ENCODE data around the gene PLPP6.
A peak's percentile ranks its signal among the peaks of the same experiment; 100 is the strongest.

The PLPP6 gene

DNA sequence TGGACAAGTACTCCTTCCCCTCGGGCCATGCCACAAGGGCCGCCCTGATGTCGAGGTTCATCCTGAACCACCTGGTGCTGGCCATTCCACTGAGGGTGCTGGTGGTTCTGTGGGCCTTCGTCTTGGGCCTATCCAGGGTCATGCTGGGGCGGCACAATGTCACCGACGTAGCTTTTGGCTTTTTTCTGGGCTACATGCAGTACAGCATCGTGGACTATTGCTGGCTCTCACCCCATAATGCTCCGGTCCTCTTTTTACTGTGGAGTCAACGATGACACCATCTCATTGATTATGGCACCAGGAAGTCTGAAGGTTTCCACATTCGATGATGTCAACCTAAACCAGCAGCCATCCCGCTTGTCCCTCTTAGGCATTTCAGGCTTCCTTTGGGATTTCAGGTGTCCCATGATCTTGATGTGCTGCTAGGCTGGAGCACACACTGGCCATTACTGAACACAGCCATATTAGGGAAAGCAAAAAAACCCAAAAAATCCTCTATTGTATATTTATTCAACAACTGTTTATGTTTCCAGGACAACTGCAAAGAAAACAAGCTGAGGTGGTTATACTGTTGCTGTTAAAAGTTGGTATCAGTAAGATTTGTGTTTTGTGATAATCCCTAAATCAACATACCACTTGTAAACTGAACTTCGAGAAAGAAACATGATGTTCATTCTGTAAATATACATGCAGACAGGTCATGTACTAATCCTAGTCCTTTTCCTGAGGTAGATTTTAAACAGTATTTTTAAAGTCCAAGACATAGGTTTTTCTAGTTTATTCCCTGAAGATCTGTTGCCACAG, 1.1 kb downstream of the PLPP6 start:
- no peak for DNase-seq

DNA sequence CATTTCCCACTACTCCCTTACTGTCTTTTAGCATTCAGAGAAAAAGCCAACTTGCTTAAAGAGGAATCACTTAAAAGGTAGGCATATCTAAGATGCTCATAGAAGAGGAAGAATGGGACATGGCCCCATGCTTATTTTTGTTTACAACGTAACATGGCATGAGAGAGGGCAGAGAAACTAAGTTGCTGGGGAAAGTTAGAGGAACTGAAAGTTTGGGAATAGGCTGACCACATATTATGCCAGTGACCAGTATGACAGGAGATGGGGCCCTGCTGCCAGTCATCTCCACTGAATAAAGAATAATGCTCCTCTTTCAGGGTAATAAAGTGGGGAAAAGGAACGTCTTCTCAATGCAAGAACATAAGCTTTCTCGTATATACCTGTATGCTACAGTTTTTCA, 1.9 kb downstream of the PLPP6 start:
- no peak for DNase-seq

DNA sequence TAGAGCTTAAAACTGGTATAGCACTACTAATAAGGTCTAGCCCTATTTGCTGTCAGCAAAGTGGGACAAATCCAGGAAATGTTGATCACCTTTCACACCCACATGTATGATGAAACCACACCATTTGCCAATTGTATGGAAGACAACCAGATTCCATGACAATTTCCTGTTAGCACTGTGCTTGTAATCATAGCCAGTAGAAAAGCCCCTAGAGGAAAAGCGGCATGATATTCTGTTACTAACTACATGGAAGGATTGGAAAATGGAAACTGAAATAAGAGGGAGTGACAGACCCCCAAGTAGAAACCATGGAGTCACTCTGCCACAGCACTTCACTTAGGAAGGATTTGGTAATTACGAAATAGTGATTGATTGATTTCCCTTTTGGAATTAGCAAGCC, 3.3 kb downstream of the PLPP6 start:
- DNase-seq, result no peak

DNA sequence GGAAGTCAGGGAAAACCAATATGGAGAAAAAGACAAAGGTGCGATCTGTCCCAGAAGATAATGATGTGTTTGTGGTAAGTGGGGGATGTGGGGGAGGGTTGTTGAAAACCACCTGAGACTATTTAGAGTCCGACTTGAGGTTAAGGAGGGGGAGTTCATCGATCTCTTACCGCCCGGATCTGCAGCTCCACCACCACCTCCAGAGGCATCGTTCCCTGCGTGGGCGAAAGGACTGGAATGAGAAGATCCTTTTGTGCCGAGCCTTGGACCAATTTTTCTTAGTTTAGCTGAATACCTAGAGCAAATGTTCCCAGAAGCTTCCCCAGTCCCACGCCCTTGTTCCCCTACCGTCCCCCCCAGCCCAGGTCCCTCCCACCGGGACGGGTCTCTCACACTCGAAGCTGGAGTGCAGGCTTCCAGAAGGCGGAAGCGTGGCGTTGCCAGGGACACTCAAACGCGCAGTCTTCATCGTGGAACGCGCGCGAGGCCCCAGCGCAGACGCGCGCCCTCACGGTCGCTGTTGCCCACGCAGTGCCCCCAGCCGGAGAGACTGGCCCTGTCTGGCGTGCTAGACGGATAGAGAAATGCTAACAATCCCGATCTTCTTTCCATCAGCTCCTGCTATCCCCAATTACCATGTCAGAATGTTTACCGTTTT, 4.1 kb downstream of the PLPP6 start, which contains the start of gene SPATA6L:
Gene SPATA6L, minus strand, starts transcription at position 439 of the 658 bp plus-strand sequence. Its CDS starts 230 bp downstream, at position 209.
- DNase-seq, result peak; percentile 39

DNA sequence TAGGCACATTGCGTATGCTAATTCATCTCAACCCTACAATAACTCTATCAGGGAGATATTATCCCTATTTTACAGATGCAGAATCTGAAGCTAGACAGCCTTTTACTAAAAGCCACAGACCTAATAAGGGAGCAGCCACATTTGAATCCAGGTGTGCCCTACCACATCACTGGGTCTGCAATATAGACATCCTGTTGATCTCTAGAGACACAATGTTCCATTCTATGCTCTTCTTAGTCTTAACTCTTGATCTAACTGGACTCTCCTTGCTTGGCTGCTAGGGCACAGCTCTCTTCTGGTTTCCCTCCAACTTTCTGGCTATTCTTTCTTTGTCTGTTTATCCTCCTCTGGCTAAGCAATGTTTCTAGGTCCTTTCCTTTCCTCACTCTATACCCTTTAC, 5.6 kb downstream of the PLPP6 start:
- DNase-seq, result no peak

DNA sequence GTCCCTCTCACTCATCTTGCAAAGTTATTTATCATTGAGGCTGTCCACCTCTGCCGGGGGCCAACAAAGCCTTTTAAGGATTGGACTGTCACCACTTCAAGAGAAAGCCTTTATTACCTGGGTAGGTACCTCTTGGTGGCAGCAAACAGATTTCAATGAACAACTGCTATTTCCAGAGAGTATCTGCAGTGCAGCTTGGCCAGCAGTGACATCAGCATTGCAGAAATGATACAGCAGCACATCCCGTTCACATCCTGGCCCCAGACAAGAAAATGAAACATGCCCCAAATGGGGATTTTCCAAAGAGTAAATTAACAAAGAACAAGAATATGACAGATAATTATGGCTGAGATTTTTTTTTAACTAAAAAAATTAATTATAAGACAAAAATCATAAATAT, 6.5 kb downstream of the PLPP6 start:
- DNase-seq, result no peak

DNA sequence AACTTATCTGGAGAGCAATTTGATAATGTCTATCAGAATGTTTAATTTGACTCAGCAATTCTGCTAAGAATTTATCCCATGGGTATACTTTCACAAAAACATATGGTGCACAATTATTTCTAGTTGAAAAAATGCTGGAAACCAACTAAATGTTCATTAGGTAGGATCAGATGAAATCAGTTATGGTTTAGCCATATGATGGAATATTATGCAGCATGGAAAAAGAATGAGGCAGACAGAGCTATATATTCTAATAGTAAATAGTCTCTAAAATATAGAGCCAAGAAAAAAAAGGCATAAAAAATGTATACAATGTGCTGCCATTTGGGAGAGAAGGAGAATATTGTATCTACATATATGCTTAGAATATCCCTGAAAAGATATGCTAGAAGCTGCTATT, 7.8 kb downstream of the PLPP6 start:
- DNase-seq, result no peak

DNA sequence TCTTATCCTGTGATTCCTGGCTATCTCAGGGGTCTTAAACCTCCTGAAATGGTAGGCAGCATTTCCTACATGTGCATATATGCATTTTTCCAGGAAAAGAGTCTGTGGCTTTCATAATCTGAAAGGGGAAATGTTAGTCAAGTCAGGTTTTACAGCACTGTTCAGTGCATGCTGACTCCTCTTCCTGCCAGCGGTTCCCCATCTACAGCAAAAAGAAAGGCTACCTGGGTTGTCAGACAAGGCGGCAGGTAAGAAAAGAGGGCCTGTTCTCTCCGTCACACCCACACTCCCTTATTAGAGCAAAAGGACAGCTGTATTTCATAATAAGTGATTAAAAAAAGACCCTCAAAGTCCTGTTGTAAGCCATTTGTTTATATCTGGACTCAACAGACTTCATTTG, 8.5 kb downstream of the PLPP6 start:
- no peak for DNase-seq

DNA sequence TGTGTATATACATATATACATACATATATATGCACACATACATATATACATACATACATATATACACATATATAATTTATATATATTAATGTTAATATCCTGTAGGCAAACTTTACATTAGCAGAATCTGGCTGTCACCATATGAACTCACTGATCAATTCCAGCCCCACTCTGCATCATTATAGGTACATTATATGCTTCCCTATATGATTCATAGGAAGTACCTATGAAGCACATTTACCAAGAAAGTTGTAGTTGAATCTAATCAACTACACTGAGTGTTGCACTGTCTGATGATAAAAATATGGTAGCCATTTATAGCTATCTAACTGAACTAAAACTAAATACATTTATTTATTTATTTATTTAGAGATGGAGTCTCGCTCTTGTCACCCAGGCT, 9.6 kb downstream of the PLPP6 start:
- DNase-seq, result no peak

DNA sequence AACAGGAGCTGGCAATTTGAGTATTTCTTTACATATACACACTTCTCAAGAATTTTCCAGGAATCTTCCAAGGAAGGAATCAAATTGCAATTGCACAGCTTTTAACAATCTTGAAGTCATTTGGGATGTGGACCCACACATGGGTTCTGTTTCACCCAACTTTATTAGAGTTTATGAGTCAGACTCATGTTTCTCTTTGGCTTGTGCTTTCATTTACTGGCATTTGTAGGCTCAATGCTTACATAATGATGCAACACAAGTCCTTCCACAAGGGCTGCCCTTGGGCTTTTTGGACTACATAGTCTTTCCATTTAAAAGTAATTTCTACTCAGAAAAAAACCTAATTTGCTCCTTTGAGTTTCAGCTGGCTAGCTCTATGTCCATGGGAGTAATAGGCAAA, 12.7 kb downstream of the PLPP6 start:
- DNase-seq, result no peak

DNA sequence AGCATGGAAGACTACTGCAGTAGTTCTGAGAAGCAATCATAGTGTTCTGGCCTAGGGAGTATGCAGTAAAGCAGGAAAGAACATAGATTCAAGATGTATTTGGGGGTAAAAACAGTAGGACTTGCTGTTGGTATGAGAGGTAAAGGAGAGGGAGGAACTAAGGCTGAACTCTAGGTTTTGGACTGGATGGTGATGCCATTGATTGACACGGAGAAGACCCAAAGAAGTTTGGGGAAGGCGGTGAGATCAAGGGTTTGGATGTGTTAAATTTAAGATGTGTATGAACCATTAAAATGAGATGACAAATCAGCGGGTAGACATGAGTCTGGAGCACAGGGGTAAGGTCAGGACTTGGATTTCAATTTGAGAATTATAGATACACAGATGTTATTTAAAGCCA, 15.3 kb downstream of the PLPP6 start:
- DNase-seq, result no peak

DNA sequence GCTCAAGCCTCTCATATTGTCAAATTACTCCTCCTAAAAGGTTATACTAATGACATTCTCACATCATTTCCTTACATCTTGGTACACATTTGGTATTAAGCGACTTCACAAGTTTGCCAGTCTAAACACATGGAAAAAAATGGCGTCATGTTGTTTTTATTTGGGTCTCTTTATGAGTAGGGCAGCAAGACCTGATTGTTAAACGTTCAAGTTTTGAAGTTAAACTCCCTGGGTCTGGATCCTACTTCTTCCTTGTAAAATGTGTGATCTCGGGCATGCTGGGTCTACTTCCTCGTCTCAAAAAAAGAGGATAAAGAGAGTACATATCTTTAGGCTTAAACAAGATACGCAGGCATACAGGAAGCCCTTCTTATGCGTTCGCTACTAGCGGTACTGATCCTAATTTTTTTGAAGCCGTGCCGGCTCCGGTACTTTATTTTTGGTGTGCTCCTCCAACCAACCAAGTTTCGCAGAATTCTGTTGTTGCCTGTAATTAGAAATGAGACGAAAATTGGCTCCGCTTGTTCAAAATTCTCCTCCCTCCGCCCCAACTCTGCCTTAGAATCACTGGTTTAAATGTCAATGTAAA, 16.7 kb downstream of the PLPP6 start:
- DNase-seq, result no peak

DNA sequence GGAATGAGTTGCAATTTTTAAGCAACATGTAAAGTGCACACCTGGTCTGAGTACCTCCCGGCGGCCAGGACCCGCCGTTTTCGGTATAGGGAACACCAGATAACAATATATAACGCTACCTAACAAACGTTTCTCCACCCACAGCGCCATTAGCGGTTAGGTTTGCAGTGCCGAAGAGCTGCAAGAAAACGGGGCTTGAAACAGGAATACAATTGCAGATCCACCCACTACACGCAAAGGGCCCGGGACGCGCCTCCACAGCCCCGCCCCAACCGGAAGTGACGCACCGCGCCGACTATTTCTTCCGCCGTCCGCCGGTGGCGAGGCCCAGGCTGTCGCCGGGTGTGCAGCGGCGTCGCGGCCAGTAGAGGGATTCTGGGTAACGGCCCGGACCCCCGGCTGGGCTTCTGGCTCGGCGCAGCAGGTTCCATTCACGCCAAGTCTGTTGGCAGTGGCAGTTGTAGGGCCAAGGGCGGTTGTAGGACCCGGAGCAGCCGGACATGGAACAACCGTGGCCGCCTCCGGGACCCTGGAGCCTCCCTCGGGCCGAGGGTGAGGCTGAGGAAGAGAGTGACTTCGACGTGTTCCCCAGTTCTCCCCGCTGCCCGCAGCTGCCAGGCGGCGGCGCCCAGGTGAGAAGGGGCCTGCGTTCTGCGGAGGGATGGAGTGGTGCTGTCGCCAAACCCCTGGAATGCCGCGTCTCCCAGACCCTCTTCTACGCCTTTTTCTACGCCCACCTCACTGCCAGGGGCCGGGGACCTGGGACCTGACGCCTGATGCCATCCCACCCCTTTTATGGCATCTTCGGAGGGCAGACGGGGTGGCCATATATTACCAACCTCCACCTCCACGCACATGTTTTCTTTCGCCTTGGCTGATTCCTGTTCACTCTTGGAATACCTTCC, 17.4 kb downstream of the PLPP6 start, which contains the start of gene CDC37L1:
Gene CDC37L1, plus strand, starts transcription at position 302 of the 905 bp plus-strand sequence. Its CDS starts 199 bp downstream, at position 501.
- peak; percentile 100 for DNase-seq

DNA sequence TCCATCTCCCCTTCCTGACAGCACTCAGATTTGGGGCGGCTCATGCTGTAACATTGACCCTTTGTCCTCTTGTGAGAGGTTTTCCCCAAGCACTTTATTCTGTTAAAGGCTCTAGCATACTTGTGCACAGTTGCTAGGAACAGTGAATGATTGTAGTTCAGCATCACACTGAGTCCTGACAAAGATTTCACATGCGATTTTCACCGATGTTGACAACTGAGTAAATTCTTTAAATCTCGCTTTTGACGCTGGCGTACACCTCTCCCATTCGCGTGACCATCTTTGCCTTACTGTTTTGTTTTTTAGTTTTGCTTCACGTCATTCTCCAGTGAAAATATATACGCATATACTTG, 18.1 kb downstream of the PLPP6 start:
- DNase-seq, result no peak

DNA sequence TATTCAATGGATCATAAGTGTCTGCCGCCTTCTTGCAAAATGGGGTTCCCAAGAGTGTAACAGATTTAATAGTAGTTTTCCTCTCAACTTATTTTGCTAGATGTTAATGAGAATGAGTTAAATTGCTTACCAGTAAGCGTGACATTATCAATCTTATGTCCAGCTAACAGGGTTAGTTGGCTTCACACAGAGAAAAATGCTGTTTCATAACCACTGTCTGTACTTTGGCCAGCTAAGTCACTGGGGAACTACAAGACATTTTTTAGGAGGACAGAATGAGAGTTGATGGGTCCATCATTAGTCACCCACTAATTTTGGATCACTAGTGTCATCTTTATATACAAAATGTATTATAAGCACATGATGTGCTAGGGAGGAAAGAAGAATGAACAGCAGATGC, 18.7 kb downstream of the PLPP6 start:
- DNase-seq, result no peak

DNA sequence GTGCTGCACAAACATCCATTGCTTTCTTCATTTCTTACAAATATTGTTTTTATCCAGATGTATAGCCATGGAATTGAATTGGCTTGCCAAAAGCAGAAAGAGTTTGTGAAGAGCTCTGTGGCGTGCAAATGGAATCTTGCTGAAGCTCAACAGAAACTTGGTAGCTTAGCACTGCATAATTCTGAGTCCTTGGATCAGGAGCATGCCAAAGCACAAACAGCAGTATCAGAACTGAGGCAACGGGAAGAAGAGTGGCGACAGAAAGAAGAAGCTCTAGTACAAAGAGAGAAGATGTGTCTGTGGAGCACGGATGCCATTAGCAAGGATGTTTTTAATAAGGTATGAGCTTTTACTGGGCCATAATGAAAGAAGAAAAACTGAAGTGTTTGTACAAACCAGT, 22.7 kb downstream of the PLPP6 start:
- DNase-seq, result no peak

DNA sequence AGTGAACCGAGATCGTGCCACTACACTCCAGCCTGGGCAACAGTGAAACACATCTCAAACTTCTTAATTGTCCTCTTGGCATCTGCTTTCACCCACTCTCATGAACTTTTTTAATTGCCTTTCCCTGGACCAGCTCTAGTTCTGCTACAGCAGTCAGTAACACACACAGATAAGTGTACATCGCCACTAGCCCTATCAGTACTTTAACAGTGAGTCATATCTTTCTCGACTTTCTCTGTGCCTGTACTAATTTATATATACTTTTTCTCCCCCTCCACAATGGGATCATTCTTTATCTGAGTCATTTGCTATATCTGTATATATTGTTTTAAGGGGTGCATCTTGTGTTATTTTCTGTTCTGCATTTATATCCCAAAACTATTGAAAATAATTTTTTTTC, 24.0 kb downstream of the PLPP6 start:
- DNase-seq, result no peak

DNA sequence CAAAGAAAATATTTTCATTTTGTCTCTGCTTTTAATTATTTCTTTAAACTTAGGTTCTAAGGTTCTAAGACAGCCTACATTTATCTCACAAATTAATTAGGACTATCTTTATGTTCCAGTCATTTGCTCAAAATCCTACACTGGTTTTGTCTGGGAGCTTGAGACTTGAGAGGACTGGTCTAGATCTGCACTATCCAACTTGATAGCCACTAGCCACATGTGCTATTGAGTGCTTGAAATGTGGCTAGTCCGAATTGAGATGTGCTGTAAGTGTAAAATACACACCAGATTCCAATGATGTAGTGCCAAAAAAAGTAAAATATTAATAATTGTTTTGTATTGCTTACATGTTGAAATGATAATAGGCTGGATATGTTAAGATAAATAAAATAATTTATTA, 24.5 kb downstream of the PLPP6 start:
- no peak for DNase-seq

DNA sequence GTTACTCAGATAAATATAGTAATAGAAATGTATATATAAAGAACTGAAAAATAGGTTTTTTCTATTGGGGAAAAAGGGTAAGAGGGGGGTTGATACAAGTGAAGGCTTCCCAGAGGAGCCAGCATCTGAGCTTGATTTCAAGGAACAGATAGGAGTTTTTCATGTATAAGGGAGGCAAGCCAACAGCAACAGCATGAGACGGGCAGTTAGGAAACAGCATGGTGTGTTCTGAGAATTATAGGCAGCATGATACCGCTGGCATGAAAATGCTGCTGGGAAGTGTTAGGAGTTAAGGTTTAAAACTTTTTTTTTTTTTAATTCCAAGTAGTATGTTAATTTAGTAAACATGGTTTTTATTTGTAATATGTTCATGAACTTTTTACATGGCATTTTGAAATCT, 26.9 kb downstream of the PLPP6 start:
- DNase-seq, result no peak

DNA sequence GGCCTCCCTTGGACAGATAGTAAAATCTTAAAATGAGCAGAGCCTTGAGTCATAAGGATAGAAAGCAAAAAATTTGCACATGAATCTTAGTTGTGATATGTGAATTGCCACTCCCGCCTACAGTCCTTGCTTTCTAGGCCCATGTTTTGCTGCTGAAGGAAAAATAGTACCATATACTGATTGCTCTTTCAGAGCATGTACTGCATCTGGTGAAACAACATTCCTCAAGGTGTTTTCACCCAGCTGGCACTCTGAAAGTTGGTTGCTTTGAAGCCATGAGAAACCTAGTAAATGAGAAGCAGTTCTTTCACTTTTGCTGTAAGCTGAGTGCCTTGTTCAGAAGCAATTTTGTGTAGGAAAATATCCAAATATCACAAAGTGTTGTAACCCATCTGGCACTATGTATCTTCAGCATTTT, 27.6 kb downstream of the PLPP6 start:
- no peak for DNase-seq

DNA sequence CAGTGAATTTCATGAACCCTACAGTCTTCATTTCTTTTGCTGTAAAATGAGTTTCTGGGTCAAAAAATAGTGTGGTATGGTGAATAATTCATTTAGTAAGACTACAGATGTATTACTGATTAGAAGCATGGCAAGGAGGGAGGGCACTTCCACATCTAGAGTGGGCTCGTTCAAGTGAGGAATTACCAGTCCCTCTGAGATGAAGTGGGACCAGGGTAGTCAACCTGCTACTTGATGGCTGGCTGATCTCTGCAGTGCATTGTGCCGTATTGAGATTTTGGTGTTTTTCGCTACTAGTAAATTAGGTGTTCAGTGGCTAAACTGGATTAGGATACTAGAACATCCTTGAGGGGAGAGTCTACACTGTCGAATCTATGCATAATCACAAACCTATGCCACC, 28.1 kb downstream of the PLPP6 start:
- no peak for DNase-seq

DNA sequence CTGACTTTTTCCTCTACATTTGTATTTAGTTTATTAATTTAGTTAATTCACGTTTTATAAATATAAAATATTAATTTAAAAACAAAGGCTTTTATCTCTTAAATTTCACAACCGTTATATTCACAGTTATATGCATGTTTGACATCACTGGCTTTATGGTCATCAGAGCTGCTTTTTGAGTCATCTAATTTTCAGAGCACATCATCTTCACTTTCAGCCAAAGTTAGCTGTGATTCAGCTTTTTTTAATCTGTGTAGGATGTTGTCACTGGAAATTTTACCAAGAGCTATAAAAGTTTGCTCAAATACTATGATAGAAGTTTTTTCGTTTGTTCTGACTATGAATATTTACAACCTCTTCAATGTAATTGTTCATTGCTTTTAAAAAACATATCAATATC, 29.7 kb downstream of the PLPP6 start:
- DNase-seq, result no peak

DNA sequence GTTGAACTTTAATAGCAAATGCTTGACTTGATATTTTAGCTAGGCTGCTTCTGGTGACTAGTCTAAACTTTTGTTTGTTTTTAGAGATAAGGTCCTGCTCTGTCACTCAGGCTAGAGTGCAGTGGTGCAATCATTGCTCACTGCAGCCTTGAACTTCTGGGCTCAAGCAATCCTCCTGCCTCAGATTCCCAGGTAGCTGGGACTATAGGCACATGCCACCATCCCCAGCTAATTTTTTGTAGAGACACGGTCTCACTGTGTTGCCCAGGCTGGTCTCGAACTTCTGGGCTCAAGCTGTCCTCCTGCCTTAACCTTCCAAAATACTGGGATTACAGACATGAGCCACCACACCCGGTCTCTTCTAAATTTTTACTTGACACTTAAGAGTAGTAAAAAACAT, 38.0 kb downstream of the PLPP6 start:
- no peak for DNase-seq
